Chondrocyte (in vitro differentiated cells): ENCODE data around the gene WNT7A. TPM values are rescaled to one million over a fixed set of nuclear protein-coding genes. Genes with fewer than 3 reads are reported as not detected.

Experiments
- DNase-seq: peaks from one replicate; pipeline ENCODE4 v3.0.0; 2021; ENCODE audit warnings: mixed read lengths, low spot score
- H3K27ac Mint-ChIP-seq: one replicate; pipeline ENCODE4 v1.8.0; 2021; ENCODE audit warnings: mild to moderate bottlenecking, moderate library complexity, mixed read lengths; ENCODE audit not compliant: unreplicated experiment
- H3K27me3 Mint-ChIP-seq: 2 replicates; pipeline ENCODE4 v1.8.0; 2021; ENCODE audit warnings: low read depth, mixed read lengths
- H3K36me3 Mint-ChIP-seq: 2 replicates; pipeline ENCODE4 v1.8.0; 2021; ENCODE audit warnings: low read depth, mixed read lengths
- H3K4me1 Mint-ChIP-seq: 2 replicates; pipeline ENCODE4 v1.8.0; 2021; ENCODE audit warnings: low read depth, mild to moderate bottlenecking, mixed read lengths
- H3K4me3 Mint-ChIP-seq: one replicate; pipeline ENCODE4 v1.8.0; 2021; ENCODE audit warnings: mild to moderate bottlenecking, moderate library complexity, mixed read lengths; ENCODE audit not compliant: unreplicated experiment
- H3K9me3 Mint-ChIP-seq: 2 replicates; pipeline ENCODE4 v1.8.0; 2021; ENCODE audit warnings: low read depth, mixed read lengths
- total RNA-seq: library from RNA; stranded (reverse); gene quantifications from 3 replicates; pipeline ENCODE4 v1.2.1, GENCODE V29; 2021
- TF ChIP-seq, protein P1 (sequence below): fragments of 200-600 bp; sonication (generic); IDR thresholded peaks from 2 replicates; pipeline ENCODE4 v1.5.0; 2021; ENCODE audit warnings: antibody characterized with exemption, mild to moderate bottlenecking, moderate library complexity

Gene WNT7A
- total RNA-seq, 1 donor from 2014 or later, result not detected

DNA sequence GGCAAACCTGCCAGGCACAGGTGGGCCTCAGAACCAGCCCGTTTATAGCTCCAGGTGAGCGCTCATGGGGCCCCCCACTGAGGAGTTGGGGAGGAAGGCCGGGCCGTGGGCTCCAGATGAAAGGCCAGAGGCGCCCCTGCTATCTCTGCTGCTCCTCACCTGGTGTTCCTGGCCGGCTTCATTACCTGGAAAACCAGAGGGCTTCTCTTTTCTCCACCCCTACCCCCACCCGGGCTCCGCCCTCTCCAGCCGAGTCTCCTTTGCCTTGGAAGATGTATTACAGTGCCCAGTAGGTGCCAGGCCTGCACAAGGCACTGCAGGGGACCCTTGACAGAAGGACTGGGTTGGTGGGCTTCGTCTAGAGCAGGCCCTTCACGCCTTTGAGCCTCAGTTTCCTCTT, 111.4 kb downstream of the WNT7A start:
- Mint-ChIP-seq H3K27ac (no peak overlapping the region), H3K4me3 (no peak overlapping the region), H3K36me3 (no peaks in the 10 kb centered on the region), H3K4me1 (no peaks in the 10 kb centered on the region), H3K9me3 (peaks cover under 1% of the 10 kb centered on the region), H3K27me3 (peaks cover 10% of the 10 kb centered on the region)
- TF ChIP-seq, protein P1, sequence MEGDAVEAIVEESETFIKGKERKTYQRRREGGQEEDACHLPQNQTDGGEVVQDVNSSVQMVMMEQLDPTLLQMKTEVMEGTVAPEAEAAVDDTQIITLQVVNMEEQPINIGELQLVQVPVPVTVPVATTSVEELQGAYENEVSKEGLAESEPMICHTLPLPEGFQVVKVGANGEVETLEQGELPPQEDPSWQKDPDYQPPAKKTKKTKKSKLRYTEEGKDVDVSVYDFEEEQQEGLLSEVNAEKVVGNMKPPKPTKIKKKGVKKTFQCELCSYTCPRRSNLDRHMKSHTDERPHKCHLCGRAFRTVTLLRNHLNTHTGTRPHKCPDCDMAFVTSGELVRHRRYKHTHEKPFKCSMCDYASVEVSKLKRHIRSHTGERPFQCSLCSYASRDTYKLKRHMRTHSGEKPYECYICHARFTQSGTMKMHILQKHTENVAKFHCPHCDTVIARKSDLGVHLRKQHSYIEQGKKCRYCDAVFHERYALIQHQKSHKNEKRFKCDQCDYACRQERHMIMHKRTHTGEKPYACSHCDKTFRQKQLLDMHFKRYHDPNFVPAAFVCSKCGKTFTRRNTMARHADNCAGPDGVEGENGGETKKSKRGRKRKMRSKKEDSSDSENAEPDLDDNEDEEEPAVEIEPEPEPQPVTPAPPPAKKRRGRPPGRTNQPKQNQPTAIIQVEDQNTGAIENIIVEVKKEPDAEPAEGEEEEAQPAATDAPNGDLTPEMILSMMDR, result no peak
- peak; percentile 65 for DNase-seq

DNA sequence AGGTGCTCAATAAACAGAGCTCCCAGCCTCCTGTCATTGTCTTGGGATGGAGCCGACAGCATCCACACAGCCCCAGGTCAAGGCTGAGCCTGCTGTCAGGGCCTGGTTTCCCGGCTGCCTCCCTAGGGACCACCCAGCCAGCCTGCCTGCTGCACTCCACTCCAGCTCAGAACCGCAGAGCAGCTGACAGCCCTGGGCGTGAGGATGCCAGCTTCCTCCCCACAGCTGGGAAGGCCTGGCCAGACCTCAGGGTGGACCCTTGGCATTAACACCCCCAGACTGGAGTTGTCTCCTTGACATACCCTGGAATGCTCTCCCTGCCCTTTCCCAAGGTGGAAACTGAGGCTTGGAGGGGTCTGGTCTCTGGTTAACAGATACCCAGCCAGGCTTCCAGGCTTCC, 112.0 kb downstream of the WNT7A start:
- H3K4me1 Mint-ChIP-seq, result no peaks in the 10 kb centered on the region
- H3K4me3 Mint-ChIP-seq, result no peak overlapping the region
- no peak overlapping the region for H3K27ac Mint-ChIP-seq
- H3K9me3 Mint-ChIP-seq, result peaks cover 5% of the 10 kb centered on the region
- H3K27me3 Mint-ChIP-seq, result peaks cover 9% of the 10 kb centered on the region
- TF ChIP-seq, protein P1, result no peak
- no peaks in the 10 kb centered on the region for H3K36me3 Mint-ChIP-seq
- DNase-seq, result peak; percentile 68

DNA sequence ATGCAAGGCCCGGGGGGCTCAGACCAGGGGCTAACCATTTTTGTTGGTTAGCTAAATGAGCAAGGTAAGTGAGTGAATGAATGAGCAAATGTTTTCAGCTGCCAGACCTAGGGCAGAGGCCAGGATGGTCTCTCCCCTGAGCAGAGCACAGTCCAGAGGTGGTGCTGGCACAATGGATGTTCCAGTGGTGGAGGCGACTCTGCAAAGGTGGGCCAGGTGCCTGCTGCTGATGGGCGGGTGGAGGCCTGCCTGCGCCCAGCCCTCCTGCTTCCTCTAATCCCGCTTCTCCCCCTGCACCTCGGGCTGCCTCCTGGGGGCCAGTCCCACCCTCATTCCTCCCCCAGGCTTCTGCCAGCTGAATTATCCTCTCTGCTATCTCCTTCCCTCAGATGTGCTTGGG, 112.8 kb downstream of the WNT7A start:
- DNase-seq, result peak; percentile 70
- Mint-ChIP-seq H3K4me3 (no peak overlapping the region), H3K36me3 (no peaks in the 10 kb centered on the region), H3K4me1 (no peaks in the 10 kb centered on the region), H3K27me3 (peaks cover 9% of the 10 kb centered on the region), H3K9me3 (peaks cover 9% of the 10 kb centered on the region), H3K27ac (no peak overlapping the region)
- TF ChIP-seq, protein P1, result no peak

Other genes with a start within 250 kb of the WNT7A start
- gene CHCHD4, start 244.8 kb upstream of the WNT7A start, total RNA-seq, result 6.1 to 8.1 TPM (median 7.2 TPM) in 3 replicates
- 83.4 to 89.1 TPM (median 84.9 TPM) in 3 replicates for gene TMEM43, start 245.0 kb upstream of the WNT7A start, total RNA-seq